Epidermal melanocyte (primary cell): Measurements from ENCODE around the gene EIF4G2.
A peak's percentile ranks its signal among the peaks of the same experiment; 100 is the strongest.

Experiments
- DNase-seq: peaks from one replicate; pipeline ENCODE4 v3.0.0; 2011; ENCODE audit warnings: low spot score; ENCODE audit not compliant: insufficient read length

EIF4G2 gene

DNA sequence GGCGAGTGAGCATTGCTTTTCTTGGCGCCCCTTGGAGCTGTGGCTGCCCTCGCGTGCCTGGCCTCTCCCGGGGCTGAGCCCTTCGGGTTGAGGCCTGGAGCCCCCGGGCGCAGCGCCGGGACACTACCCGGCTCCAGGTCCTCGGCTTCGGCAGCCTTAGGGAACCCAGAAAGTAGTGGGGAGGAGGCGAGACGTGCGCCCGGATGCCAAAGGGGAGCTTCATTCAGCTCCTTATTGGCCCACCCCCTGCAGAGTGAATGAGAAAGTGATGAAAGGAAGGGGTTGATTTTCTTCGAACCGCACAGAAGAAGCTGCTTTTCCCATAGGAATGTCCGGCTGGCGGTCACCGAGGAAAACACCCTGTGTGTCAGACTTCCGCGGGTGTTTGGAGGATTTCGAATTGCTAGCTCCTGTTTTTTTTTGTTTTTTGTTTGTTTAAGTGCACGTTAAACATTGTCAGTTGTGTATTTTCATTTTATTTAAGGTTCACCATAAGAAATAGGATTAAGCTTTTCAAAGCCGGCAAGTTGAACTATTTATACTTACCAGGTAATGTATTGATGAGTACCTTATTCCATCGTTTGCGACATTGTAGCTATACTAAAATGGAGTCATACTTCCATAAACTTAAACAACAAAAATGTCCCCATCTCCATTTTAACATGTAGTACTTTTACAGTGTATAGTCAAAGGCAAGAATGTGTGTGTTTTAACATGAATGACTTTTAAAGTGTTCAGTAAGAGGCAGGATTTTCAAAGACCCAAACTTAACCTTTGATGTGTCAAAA, 841 bp upstream of the EIF4G2 start:
- peak; percentile 31 for DNase-seq

DNA sequence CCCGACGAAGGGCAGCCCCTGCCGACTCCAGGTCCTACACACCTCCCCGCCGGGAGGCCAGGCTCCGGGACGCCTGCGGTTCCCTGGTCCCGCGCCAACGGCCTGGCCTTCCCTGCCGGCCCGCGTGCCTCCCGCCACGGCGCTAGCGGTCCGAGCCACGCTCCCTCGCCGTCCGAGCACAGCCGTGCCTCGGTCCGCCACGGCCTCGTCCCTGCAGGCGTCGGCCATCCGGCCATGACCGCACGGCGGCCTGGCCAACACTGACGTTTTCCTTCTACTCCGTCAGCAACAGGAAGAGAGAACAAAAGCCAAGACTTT, 532 bp downstream of the EIF4G2 start:
- no peak for DNase-seq

DNA sequence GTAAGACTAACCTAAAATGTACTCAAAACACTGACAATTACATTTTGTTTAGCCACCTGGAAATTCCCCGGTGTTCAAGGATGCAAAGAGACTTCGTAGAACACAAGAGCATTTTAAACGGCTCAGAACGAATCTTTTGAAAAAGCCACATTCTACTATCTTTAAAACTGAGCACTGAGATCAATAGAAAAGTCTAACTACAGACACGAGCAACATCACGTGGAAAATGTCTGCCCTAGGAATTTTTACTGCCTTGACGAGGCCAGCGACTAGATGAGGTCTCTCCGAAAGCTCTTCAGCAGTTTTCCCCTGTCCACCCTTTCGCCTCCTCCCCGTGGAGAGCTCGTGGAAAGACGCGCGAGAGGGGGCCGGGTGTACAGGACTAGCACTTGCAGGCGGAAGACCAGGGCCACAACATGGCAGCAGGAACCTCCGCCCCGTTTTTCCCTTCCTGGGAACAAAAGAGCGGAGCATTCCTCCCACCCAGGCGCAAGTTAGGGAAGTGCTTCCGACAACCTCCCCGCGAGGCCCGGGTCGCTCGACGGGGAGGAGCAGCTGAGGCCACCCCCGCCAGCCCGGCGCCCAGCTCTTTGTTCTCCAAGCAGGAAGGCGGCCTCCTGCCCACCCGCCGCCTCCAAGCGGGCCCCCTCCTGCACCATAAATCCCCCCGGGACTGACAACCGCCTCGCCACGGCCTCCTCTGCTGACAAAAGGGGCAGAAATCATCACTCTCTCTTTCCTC, 1.1 kb downstream of the EIF4G2 start:
- no peak for DNase-seq

DNA sequence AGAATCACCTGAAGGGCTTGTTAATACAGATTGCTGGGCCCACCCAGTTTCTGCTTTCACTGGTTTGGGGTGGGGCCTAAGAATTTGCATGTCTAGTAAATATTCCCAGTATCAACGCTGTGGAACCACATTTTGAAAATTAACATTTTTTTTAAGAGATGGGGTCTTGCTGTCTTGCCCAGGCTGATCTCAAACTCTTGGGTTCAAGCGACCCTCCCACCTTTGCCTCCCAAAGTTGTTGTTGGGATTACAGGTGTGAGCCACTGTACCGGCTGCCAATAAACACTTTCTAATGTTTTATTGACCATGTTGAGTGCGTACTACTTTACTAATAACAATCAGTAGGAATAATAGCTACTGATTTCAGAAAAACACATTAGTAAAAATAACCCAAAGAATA, 2.5 kb downstream of the EIF4G2 start:
- DNase-seq = no peak

DNA sequence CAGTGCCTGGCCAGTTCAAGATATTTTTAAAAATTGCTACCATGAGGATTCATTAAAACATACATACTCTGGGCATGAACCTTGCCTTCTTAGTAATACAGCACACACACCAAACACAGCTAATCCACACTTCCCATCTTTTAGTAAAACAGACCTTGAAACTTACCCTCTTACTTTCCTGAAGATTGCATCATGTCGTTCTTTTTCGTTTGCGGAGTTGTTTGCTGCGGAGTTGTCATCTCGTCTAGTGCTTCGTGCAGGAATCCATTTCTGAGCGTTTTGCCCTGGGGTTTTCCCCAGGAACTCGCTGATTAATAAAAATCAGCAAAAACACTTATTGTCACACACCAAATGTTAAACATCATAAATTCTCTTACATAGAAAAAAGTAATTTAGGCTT, 3.0 kb downstream of the EIF4G2 start:
- no peak for DNase-seq

DNA sequence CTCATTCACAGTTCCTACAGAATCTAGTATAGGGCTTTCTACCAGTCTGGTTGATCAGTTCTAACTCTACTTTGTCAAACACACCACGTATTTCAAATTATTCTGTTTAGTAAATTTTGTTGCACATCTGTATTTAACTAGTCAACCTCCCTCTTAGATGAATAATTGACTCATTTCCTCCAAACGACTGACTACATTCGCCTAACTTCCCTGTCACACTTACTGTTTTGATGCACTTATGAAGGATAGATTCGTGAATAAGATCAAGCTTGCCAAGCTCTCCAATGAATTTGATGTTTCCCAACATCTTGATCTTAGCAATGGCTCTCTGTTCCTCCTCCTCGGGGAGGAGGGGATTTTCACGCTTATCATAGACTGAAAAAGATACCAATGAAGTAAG, 5.0 kb downstream of the EIF4G2 start:
- DNase-seq = no peak

DNA sequence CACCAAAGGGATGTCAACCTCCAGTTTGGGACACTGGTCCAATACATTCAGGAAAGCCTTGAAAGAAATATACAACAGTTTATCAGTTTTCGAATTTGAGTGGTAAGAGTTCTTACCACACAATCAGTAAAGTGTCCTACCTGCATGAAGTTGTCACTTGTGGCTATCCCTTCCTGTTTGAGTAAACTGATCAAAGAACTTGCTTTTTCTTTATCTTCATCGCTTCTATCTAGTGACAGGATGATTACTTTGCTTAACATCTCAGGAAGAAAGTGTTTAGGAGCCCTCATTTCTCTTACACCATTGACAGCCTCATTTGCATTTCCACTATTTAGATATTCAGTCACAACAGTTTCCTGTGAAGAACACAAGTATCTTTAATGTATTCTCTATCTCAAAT, 8.4 kb downstream of the EIF4G2 start:
- no peak for DNase-seq

DNA sequence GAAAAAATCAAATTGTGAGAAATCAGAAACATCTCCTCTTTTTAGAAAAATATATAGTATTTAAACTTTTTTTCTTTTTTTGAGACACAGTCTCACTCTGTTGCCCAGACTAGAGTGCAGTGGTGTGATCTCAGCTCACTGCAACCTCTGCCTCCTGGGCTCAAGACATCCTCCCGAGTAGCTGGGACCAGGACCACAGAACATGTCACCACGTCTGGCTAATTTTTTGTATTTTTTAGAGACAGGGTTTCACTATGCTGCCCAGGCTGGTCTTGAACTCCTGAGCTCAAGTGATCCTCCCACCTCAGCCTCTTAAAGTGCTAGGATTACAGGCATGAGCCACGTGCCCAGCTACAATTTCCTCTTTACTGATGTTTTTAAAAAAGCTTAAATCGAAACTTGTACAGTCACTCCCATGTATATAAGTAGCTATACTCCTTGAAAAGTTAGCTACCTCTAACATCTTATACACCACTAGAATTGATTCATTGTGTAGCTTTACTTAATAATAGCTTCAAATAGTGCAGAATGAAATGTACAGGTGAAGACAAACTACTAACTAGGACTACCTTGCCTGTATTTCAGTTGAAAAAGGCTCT, 10.3 kb downstream of the EIF4G2 start:
- no peak for DNase-seq

DNA sequence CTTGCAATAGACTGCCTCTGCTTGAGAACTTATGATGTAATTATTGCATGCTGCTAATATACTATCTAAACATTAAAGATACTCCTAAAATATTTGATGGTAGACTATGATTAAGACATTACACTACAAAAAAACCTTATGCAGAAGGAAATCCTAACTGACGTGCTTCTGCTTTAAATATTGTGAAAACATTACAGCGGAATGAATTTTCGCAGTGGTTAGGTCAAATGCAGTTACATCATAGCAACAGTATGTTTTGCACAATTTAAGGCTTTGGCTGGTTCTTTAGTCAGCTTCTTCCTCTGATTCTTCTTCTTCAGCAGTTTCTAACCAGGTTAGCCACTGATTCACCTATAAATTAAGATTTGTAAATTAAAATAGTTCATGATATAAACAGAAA, 11.2 kb downstream of the EIF4G2 start:
- no peak for DNase-seq

DNA sequence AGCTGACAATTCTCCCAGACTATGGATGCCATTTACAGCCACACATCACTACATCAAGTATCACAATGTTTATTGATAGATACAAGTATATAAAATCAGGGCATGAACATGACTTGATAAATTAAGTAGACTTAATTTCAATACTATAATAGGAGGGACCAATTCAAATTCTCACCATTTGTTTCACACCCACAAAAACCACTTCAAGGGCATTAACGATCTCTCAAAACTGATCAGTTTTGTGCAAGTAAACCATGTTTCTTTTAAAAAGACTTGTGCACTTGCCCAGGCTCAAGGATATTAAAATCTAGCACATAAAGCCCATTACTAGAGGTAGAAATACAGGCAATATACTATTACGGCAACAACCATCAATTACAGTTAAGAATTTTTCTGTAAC, 11.7 kb downstream of the EIF4G2 start:
- no peak for DNase-seq

DNA sequence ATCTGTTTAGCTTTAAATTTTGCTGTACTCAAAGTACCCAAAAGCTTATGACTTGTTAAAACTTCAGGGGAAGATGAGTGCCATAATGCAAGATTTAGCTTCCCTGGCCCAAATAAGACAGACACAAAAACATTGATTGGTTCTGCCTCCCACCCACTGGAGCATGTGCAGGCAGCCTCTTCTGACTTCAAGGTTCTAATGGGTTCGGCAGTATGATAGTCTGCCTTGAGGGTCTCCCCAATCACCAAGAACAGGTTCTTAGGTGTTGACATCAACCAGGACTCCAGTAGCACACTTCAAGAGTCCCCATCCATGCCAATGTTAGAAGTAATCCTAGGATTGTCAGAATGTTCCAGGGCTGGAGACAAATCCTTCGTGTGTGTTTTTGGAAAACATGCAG, 12.5 kb downstream of the EIF4G2 start:
- DNase-seq = no peak

DNA sequence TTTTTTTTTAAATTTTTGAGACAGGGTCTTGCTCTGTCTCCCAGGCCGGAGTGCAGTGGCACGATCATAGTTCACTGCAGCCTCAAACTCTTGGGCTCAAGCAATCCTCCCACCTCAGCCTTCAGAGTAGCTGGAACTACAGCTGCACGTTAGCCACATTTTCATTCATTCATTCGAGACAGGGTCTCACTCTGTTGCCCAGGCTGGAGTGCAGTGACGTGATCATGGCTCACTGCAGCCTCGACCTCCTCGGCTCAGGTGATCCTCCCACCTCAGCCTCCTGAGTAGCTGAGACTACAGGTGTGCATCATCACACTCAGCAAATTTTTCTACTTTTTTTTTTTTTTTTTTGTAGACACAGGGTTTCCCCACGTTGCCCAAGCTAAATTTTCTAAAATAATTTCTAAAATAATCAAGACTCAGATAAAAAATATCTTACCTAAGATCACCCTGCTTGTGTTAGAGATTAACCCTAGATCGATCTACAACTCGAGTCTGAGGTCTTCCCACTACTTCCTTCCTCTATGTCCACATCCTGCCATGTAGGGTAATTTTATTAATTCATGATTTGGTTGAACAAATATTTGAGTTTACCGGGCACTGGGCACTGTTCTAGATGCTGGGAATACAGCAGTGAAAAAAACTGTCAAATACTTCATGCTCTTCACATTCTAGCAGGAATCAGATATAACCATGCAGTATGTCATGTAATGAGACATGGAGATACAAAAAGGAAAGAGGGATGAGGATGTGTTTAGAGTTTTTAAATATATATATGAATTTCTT, 15.1 kb downstream of the EIF4G2 start:
- DNase-seq = no peak

DNA sequence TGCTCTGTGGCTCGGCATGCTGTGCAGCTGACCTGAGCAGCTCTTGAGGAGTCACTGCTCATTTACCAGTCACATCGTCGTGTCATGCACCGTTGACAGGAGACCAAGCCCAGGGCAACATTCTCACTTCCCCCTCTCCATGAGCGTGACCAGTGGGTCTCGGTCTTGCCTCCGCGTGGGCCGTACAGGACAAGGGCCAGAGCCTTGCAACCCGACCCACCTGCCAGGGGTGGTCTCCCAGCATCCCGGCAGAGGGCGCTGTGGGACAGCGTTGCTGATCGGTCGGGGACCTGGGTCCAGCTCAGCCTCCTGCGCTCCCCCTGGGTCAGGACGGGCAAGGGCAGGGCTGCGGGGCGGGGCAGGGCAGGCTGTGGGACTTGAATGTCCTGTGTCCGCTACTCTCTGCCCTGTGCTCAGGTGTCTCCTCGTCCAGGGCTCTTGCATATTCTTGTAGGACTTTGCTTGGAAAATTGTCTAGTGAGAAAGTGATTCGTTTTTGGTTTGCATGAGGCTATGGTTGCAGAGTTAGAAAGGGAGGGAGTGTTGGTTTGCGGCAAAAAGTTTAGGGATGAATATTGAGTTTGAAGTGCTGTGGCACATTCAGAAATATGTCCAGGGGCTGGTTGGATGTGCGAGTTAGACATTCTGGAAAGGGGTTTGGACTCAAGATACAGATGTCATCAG, 16.2 kb downstream of the EIF4G2 start:
- DNase-seq = peak; percentile 65

DNA sequence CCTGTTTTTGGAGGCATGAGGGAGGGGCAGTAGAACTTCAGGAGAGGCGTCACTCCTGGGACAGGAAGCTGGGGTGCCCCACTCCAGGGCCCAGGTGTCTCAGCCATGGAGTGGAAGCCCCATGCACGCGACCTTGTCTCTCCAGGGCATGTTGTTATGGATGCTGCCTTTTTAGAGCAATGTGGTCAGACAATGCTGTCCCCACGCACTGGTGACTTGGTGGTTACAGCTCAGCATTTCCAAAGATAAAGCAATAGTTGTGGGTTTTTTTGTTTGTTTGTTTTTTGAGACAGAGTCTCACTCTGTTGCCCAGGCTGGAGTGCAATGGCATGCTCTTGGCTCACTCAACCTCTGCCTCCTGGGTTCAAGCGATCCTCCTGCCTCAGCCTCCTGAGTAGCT, 22.3 kb downstream of the EIF4G2 start:
- no peak for DNase-seq

DNA sequence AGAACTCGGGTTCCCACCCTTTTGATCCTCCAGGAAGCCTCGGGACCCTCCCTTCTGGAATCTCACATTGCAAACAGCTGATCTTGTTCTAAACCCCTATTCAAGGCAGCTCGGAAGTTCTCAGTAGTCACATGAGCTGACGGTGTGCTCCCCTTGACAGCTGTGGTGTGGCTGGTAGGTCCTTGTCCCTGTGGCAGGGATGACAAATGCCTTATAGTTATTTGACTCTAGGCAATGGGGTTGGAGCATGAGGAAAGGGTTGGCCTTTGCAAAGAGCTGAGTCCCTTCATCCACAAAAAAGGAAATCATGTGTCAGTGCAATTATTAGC, 23.6 kb downstream of the EIF4G2 start:
- no peak for DNase-seq

DNA sequence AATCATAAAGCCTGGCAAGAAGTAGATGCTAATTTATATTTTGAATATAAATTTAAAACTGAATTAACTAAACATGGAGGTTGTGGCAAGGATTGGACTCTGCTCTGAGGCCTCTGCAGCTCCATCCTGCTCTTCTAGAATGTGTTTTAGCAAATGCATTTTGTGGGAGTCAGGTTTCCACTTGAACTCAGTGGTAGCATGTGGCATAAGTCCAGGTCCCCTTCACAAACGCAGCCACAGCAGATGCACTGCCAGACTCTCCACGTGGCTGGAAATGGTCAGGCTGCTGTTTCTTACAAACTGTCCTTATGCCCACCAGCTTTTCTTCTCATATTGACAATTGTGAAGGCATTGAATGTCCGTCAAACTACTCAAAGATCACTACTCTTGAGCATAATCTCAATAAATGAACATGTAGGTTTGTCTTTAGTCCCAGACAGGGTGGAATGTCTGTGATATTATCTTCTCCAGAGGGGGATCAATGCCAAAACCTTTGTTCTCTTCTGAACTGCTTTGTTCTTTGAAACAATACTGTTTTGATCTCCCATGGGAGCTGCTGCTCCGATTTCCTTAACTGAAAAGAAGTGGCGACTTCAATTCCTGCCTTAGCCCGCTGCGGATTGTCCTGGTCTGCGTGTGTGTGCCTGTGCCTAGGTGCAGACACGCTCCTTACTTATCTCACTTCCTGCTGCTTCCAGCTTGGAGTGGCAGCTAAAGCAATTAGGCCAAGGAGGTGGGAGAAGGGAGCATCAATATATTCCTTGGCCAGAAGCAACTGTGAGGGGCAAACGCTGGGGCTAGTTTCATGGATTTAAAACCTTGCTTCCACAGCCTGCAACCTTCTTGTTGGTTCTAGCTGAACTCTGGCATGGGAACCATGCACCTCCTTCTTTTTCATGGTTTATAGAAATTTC, 24.2 kb downstream of the EIF4G2 start:
- DNase-seq = no peak

DNA sequence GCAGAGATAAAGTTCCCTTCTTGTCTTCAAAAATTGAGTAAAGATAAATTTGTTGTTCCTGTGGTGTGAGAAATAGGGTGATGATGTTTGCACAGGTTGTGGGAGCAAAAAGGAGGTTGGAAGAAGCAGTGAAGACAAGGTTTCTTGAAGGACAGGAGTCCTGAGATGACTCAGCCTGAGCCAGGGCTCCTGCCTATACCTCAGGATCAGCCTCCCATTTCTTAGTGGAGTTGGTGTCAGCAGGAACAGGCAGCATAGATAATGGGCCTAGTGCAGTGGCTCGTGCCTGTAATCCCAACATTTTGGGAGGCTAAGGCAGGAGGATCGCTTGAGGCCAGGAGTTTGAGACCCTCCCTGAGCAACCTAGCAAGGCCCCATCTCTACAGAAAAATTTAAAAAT, 28.7 kb downstream of the EIF4G2 start:
- no peak for DNase-seq

DNA sequence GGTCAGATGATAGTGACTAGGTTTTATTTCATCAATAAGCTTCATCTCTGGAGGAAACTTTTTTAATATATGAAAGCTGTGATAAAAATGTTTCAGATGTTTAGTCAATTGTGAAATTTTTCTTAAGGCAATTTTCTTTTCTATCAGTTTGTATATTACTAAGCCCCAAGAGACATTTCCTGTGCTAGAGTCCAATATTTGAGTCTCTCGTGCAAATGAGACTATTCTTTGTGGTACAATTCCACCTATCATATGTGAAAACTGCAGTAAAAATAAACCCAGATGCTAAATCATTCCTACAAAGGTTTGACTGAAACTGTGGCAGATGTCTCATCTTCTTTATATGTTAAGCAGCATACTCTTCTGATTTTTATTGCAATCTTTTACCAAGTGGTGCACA, 29.6 kb downstream of the EIF4G2 start:
- no peak for DNase-seq

DNA sequence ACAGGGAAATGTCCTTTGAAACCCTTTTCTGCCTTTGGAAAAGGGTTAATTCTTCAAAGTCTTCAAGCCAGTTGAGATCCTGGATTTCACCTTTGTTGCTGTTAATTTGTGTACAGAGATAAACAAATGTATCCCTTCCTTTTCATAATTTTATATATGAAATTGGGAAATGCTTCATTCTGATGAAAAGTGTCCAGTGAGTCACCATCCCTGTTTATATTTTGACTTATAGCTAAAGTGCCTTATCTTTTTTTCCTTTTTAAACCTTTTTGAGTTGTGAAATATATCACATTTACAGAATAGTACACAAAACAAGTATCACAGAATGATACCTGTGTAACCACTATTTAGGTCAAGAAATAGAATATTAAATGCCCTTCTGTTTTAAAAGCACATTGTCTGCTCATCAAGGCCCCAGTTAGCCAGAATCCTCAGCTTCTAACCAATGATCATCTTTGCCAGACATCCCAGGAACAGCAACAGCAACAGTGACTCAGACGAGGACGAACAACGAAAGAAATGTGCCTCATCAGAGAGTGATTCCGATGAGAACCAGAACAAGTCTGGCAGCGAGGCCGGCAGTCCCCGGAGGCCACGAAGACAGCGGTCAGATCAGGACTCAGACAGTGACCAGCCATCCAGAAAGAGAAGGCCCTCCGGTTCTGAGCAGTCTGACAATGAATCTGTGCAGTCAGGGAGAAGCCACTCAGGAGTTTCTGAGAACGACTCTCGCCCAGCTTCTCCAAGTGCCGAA, 30.3 kb downstream of the EIF4G2 start:
- no peak for DNase-seq

DNA sequence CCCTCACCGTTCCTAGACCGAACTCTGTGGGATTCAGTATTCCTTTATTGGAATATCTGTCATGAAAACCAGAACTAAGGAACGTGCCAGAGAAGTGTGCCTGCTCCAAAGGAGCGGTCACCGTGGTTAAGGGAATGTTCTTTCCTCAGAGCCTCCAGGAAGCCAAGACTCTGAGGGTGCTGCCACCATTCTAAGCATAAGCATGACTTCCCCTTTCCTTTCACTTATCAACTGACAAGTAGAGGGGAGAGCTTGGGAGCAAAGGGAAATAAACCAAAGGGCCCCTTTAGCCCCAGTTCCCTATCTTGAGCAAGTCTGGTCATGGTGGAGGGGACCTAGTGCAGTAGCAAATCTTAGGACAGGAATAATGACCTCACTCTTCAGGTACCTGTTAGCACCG, 30.9 kb downstream of the EIF4G2 start:
- no peak for DNase-seq
